Esophagus mucosa (tissue), 1 donor: ENCODE results near the gene ADORA2A. TPM values are rescaled to one million over a fixed set of nuclear protein-coding genes. Genes with fewer than 3 reads are reported as not detected.

ENCODE experiments used
- ATAC-seq: fragments of 200-7000 bp; cut with Tn5 transposase; one replicate; pipeline ENCODE4 v1.9.1; 2020
- total RNA-seq: library from RNA; stranded (reverse); gene quantifications from one replicate; pipeline ENCODE4 v1.2.4, GENCODE V29; 2023
- donor health status: DM: yes; HTN: yes; CAD: no.

Gene ADORA2A
- not detected for total RNA-seq

- ATAC-seq = peak; percentile 31
Measured at GRCh38 chr22:24427500-24428164, at the start of gene ADORA2A. ADORA2A (plus strand) TSS chr22:24427599; CDS start chr22:24433405, 5,806 bp downstream.

- ATAC-seq = no peak
Measured at GRCh38 chr22:24379536-24379935, 47.9 kb upstream of the ADORA2A start.

GRCh38 chr22:24380220-24380904 lies 47.0 kb upstream of the ADORA2A start:
- no peak for ATAC-seq

- ATAC-seq = no peak
Measured at GRCh38 chr22:24380905-24381230, 46.5 kb upstream of the ADORA2A start.

GRCh38 chr22:24383061-24383460 lies 44.3 kb upstream of the ADORA2A start:
- no peak for ATAC-seq

- ATAC-seq = no peak
Measured at GRCh38 chr22:24384131-24384530, 43.3 kb upstream of the ADORA2A start.

- no peak for ATAC-seq
Measured at GRCh38 chr22:24386937-24387471, 40.4 kb upstream of the ADORA2A start.

- ATAC-seq = peak; percentile 70
Measured at GRCh38 chr22:24389680-24390079, 37.7 kb upstream of the ADORA2A start.

GRCh38 chr22:24390156-24390555 lies 37.2 kb upstream of the ADORA2A start:
- ATAC-seq = no peak

GRCh38 chr22:24390576-24390975 lies 36.8 kb upstream of the ADORA2A start:
- no peak for ATAC-seq

GRCh38 chr22:24391836-24392217 lies 35.6 kb upstream of the ADORA2A start:
- no peak for ATAC-seq

GRCh38 chr22:24392218-24392931 lies 35.0 kb upstream of the ADORA2A start:
- ATAC-seq = peak; percentile 10

- peak; percentile 63 for ATAC-seq
Measured at GRCh38 chr22:24393012-24393559, 34.3 kb upstream of the ADORA2A start.

GRCh38 chr22:24393848-24394247 lies 33.6 kb upstream of the ADORA2A start:
- ATAC-seq = no peak

- ATAC-seq = no peak
Measured at GRCh38 chr22:24394254-24394653, 33.1 kb upstream of the ADORA2A start.

- no peak for ATAC-seq
Measured at GRCh38 chr22:24398409-24398808, 29.0 kb upstream of the ADORA2A start.

- no peak for ATAC-seq
Measured at GRCh38 chr22:24400034-24400725, 27.2 kb upstream of the ADORA2A start.

- no peak for ATAC-seq
Measured at GRCh38 chr22:24400726-24401596, 26.4 kb upstream of the ADORA2A start.

GRCh38 chr22:24401931-24402367 lies 25.4 kb upstream of the ADORA2A start:
- peak; percentile 5 for ATAC-seq

- peak; percentile 83 for ATAC-seq
Measured at GRCh38 chr22:24402460-24403192, 24.8 kb upstream of the ADORA2A start.

- no peak for ATAC-seq
Measured at GRCh38 chr22:24403346-24403745, 24.1 kb upstream of the ADORA2A start.
